ENCODE measurements around the gene PIBF1. TPM values are rescaled to one million over a fixed set of nuclear protein-coding genes. Genes with fewer than 3 reads are reported as not detected.

The PIBF1 gene
- polyA plus RNA-seq, 3 donors, result 3.3 to 8.0 (median 4.7) TPM

DNA sequence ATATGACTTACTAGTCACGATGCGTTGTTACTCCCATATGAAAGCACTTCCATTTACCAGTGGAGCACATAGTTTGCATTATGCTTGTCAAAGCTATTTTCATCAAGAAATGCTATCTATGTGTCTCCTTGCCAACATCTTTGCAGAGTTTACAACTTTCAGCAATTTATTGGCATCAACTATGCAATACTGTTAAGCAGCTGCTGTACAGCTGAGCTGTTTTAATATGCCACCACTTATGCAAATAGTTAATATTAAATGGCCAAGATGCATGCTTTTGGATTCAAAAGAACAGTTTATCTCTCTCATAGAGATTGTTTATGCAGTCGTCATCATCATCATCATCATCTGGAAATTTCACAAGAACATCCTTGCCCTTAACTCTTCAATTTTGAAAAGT is 209.0 kb downstream of the PIBF1 start:
- WGBS (ENCODE audit: insufficient coverage), result no CpG with 5 or more reads among the region's 3 CpGs
- Histone ChIP-seq H3K9me3 (replicated peaks in 1 of 2; ENCODE audit: control insufficient read depth in 1 of 2, insufficient read depth in 1 of 2, low read length in 2 of 2) (no peaks in the 10 kb centered on the region), H4K20me1 (ENCODE audit: insufficient read depth, low read length) (no peaks in the 10 kb centered on the region), H2AFZ (ENCODE audit: insufficient read depth, low read depth, low read length, poor library complexity, severe bottlenecking) (no peak overlapping the region), H3K27me3 (ENCODE audit: control insufficient read depth in 2 of 2, insufficient read depth in 2 of 2, low read length in 2 of 2) (no peaks in the 10 kb centered on the region), H3K4me2 (replicated peaks; ENCODE audit: extremely low read depth, low read length, poor library complexity, severe bottlenecking) (no peak overlapping the region), H3K4me3 (replicated peaks in 1 of 3; ENCODE audit: low read depth in 2 of 3, low read length in 3 of 3) (no peak overlapping the region), H3K9ac (ENCODE audit: insufficient read depth, low read length, poor library complexity, severe bottlenecking) (no peak overlapping the region), H3K4me1 (ENCODE audit: control insufficient read depth in 1 of 2, insufficient read depth in 2 of 2, low read length in 2 of 2) (no peaks in the 10 kb centered on the region), H3K27ac (ENCODE audit: low read depth in 1 of 2, low read length in 2 of 2) (no peak overlapping the region), H3K36me3 (replicated peaks in 1 of 2; ENCODE audit: control insufficient read depth in 1 of 2, insufficient read depth in 2 of 2, low read length in 2 of 2) (no peaks in the 10 kb centered on the region), H3K79me2 (ENCODE audit: insufficient read depth, low read length) (no peaks in the 10 kb centered on the region)
- Mint-ChIP-seq H3K27me3 (ENCODE audit: low read depth in 3 of 3) (no peaks in the 10 kb centered on the region), H3K9me3 (no peaks in the 10 kb centered on the region), H3K4me3 (no peak overlapping the region), H3K36me3 (peaks cover 7 to 18% of the 10 kb centered on the region in 2 donors), H3K4me1 (no peaks in the 10 kb centered on the region), H3K27ac (no peak overlapping the region)
- DNase-seq, result no peak
- intact Hi-C loops (cut with micrococcal nuclease), result no loop called here
- TF ChIP-seq, protein P1, sequence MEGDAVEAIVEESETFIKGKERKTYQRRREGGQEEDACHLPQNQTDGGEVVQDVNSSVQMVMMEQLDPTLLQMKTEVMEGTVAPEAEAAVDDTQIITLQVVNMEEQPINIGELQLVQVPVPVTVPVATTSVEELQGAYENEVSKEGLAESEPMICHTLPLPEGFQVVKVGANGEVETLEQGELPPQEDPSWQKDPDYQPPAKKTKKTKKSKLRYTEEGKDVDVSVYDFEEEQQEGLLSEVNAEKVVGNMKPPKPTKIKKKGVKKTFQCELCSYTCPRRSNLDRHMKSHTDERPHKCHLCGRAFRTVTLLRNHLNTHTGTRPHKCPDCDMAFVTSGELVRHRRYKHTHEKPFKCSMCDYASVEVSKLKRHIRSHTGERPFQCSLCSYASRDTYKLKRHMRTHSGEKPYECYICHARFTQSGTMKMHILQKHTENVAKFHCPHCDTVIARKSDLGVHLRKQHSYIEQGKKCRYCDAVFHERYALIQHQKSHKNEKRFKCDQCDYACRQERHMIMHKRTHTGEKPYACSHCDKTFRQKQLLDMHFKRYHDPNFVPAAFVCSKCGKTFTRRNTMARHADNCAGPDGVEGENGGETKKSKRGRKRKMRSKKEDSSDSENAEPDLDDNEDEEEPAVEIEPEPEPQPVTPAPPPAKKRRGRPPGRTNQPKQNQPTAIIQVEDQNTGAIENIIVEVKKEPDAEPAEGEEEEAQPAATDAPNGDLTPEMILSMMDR (IDR thresholded peaks at IDR 0.05), result no peak

DNA sequence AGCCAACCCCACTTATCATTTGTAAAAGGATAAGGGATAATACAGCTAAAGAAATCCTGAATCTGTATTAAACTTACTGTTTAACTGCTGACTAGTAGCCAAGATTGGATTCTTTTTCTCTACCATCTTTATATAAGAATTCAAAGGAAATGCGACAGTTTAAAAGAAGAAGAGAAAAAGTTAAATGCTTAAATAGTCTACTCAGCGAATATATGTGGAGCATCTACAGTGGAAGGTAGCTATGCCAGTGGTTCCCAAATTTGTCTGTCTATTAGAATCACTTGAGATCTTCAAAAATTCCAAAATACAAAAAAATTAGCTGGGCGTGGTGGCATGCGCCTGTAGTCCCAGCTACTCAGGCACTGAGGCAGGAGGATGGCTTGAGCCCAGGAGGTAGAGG is 216.1 kb downstream of the PIBF1 start:
- Histone ChIP-seq H3K79me2 (ENCODE audit: insufficient read depth, low read length) (no peaks in the 10 kb centered on the region), H3K4me3 (replicated peaks in 1 of 3; ENCODE audit: low read depth in 2 of 3, low read length in 3 of 3) (no peak overlapping the region), H4K20me1 (ENCODE audit: insufficient read depth, low read length) (no peaks in the 10 kb centered on the region), H3K9ac (ENCODE audit: insufficient read depth, low read length, poor library complexity, severe bottlenecking) (no peak overlapping the region), H3K4me2 (replicated peaks; ENCODE audit: extremely low read depth, low read length, poor library complexity, severe bottlenecking) (no peak overlapping the region), H2AFZ (ENCODE audit: insufficient read depth, low read depth, low read length, poor library complexity, severe bottlenecking) (no peak overlapping the region), H3K27ac (ENCODE audit: low read depth in 1 of 2, low read length in 2 of 2) (no peak overlapping the region), H3K4me1 (ENCODE audit: control insufficient read depth in 1 of 2, insufficient read depth in 2 of 2, low read length in 2 of 2) (peaks cover 4 to 8% of the 10 kb centered on the region in 2 donors), H3K27me3 (ENCODE audit: control insufficient read depth in 2 of 2, insufficient read depth in 2 of 2, low read length in 2 of 2) (no peaks in the 10 kb centered on the region), H3K36me3 (replicated peaks in 1 of 2; ENCODE audit: control insufficient read depth in 1 of 2, insufficient read depth in 2 of 2, low read length in 2 of 2) (peaks cover 0 to 6% of the 10 kb centered on the region in 2 donors), H3K9me3 (replicated peaks in 1 of 2; ENCODE audit: control insufficient read depth in 1 of 2, insufficient read depth in 1 of 2, low read length in 2 of 2) (no peaks in the 10 kb centered on the region)
- intact Hi-C loops (cut with micrococcal nuclease), result no loop called here
- Mint-ChIP-seq H3K4me3 (no peak overlapping the region), H3K4me1 (peaks cover 12% of the 10 kb centered on the region), H3K36me3 (peaks cover 9 to 11% of the 10 kb centered on the region in 2 donors), H3K27ac (peak overlapping the region in 1 of 7 donors; percentile 30), H3K9me3 (no peaks in the 10 kb centered on the region), H3K27me3 (ENCODE audit: low read depth in 3 of 3) (no peaks in the 10 kb centered on the region)
- TF ChIP-seq, protein P1 (IDR thresholded peaks at IDR 0.05), result no peak
- 100% methylated on average over 1 of the region's 4 CpGs for WGBS (ENCODE audit: insufficient coverage)
- DNase-seq, result no peak

Data from CD14-positive monocyte (primary cell).